GM20000 (cell line): ENCODE measurements around the gene GPR15.

Experiments
- DNase-seq: peaks from one replicate; pipeline ENCODE4 v3.0.0; 2012; ENCODE audit warnings: low spot score
- TF ChIP-seq, protein P1 (sequence below): IDR thresholded peaks from 2 replicates; pipeline ENCODE4 v1.5.1; 2012; ENCODE audit warnings: mild to moderate bottlenecking, control low read depth; ENCODE audit errors: extremely low read depth, missing control alignments

The GPR15 gene

DNA sequence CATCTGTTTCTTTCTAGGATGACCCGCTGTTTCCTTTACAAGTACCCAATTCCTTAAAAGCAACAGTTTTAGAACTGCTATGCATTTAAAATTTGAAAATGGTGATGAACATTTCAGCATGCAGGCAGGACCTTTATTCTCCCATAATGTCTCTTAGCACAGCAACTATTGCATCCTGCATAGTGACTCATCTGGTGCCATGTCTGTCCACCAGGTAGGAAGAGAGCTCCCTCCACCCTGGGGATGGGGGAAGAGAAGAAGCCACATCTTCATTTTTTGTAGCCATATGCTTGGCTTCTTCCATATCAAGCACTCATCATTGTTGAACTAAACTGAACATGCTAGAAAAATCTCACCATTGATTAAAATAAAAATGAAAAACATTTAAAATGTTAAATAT, 9.9 kb downstream of the GPR15 start:
- no peak for DNase-seq
- TF ChIP-seq, protein P1, sequence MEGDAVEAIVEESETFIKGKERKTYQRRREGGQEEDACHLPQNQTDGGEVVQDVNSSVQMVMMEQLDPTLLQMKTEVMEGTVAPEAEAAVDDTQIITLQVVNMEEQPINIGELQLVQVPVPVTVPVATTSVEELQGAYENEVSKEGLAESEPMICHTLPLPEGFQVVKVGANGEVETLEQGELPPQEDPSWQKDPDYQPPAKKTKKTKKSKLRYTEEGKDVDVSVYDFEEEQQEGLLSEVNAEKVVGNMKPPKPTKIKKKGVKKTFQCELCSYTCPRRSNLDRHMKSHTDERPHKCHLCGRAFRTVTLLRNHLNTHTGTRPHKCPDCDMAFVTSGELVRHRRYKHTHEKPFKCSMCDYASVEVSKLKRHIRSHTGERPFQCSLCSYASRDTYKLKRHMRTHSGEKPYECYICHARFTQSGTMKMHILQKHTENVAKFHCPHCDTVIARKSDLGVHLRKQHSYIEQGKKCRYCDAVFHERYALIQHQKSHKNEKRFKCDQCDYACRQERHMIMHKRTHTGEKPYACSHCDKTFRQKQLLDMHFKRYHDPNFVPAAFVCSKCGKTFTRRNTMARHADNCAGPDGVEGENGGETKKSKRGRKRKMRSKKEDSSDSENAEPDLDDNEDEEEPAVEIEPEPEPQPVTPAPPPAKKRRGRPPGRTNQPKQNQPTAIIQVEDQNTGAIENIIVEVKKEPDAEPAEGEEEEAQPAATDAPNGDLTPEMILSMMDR, result no peak

DNA sequence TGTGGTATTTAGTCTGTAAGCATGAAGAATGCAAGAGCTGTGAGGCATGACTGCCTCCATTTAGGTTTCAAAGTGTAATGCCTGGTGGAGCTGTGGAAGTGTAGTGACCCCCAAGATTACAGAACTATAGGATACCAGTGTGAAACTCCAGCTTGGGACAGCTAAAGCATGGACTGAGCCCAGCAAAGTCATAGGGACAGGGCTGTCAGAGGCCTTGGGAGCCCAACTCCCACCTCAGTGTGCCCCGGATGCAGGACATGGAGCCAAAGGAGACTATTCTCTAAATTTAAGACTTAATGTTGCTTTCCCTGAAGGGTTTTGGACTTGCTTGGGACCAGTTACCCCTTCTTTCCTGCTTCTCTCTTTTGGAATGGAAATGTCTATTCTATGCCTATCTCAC, 10.8 kb downstream of the GPR15 start:
- TF ChIP-seq, protein P1, result no peak
- DNase-seq, result no peak

DNA sequence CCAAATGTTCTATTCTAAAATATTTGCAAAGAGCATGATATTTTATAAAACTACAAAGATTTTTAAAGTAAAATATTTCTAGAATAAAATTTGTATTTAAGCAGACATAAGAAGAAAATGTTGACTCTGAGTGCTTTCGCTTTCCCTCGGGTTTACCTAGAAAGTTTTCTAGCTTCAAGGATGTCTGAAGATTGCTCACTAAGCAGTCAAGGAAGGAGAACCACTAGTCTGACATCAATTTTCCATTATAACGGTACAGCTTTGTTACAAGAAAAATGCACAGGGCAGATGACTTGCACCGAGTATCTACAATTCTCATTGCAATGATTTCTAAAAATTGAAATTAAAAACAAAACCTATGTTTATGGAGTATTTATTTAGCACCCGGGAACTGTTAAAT, 14.2 kb downstream of the GPR15 start:
- DNase-seq, result no peak
- TF ChIP-seq, protein P1, result no peak

DNA sequence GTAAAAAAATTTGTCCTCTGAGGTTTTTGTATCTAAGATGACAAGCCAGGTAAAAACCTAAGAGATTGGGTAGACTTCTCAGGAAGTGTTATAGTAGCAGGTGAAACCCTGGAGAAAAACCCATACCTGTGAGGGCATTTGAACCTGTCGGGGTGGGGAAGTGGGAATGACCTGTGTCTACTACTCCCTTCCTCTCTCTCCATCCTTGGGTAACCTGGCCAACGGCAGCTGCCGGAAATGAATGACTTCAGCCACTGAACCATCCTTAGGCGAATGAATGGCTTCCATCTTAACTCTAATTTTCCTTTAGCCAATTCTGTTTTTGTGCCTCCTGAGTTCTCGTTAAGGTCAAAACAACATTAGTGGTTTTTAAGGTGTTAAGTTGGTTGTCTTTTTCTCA, 16.8 kb downstream of the GPR15 start:
- no peak for DNase-seq

DNA sequence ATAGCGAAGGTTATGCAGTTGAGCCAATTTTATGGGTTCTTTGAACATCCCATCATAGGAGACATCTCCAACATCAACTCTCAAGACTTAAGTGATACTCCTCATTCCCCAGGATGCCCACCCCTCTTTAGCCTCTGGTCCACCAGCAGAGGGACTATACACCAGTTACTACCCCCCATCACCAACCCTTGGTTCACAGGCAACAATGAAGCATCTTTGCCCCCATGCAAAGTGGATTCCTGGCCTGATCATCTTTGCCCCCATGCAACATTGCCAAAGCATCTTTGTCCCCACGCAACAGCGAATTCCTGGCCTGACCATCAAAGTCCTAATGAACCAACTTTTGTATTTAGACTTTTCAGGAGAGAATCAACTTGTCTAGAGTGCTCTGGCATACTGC, 19.1 kb downstream of the GPR15 start:
- TF ChIP-seq, protein P1, result no peak
- no peak for DNase-seq

More for the DNA sequence above, 16.8 kb downstream of the GPR15 start:
- TF ChIP-seq, protein P1, result no peak

DNA sequence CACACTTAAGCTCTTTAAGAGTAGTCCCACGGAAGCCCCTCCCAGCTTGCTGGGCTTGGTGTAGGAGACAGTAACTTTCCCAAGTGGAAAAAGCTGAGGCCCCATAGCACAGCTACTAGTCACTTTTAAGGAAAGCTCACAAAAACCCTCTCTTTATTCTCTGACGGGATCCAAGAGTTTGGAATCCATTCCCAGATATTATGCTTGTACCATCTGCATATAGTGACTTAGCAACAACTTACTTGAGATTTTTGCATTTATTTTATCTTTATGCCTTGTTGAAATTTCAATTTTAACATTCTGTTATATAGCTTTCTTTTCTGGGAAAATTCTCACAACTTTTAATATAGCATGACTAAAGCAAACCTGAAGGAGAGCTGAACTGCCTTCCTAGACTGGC, 19.5 kb downstream of the GPR15 start:
- TF ChIP-seq, protein P1, result no peak
- DNase-seq, result no peak

DNA sequence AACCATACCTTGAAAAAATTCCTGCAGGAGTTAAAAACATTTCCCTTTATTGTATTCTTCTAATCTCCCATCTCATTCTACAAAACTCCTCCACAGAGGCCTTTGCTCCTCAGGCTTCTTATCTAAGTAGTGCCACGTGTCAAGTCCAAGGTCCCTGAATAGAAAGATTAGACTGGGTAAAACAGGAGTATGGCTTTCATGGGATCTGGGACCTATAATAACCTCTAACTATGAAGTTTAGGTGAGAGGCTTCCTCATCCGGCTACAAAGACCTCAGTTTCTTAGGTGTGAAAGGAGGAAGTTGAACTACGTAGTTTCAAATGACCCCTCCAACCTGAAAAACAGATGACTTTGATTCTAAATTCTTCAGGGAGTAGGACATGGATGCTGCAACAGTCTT, 20.0 kb downstream of the GPR15 start:
- TF ChIP-seq, protein P1, result no peak
- no peak for DNase-seq
